Measurements from ENCODE around the gene CLCN5. TPM values are rescaled to one million over a fixed set of nuclear protein-coding genes. Genes with fewer than 3 reads are reported as not detected.

The CLCN5 gene
- total and polyA plus RNA-seq, 2 of the 13 experiments (the other 11 are each of a cell fraction or from before 2014, with no cell fraction given) = 7.8 to 27.3 TPM

DNA sequence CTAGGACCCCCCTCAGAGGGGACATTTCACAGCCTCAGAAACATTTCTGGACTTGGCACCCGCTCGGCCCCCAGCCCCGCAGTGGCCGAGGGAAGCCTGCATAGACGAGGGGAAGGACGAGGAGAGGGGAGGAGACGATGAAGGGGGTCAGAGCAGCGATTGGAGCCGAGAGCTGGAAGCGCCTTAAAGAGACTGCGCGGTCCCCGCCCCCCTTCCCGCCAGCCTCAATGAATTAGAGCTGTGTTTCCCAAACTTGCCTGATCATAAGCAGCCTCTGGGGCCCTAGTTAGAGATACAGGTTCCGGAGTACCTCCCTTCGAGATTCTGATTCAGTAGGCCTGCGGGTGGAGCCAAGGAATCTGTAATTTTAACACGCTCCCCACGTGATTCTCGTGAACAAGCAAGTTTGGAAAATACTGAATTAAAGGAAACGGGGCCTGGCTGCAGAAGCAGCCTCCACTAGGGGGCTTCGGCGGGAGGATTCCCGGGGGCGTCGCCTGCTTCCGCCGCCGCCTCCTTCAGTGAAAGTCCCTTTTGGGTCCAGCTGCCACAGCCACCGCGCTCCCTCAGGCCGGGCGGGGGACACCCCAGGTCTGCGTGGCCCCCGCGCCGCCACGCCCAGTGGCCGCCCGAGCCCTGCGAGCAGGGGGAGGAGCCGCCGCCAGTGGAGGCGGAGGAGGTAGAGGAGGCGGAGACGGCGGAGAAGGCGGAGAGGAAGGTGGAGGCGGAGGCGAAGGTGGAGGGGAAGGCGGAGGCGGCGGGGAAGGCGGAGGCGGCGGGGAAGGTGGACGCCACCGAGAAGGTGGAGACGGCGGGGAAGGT lies 43.4 kb upstream of the CLCN5 start, which contains the start of gene USP27X (continued):
- TF ChIP-seq SP4 (CRISPR knock-in tag; IDR thresholded peaks at IDR 0.05) (peak; percentile 49; the same call in 1 of the 2 replicates), ATF1 (CRISPR knock-in tag; IDR thresholded peaks at IDR 0.05) (no peak), ZNF33B (CRISPR knock-in tag; IDR thresholded peaks at IDR 0.05) (no peak), ZNF773 (CRISPR knock-in tag; IDR thresholded peaks at IDR 0.05; ENCODE audit: borderline replicate concordance) (no peak), ZNF891 (CRISPR knock-in tag; IDR thresholded peaks at IDR 0.05) (no peak), REXO4 (CRISPR knock-in tag; IDR thresholded peaks at IDR 0.05; ENCODE audit: borderline replicate concordance) (no peak), ZKSCAN5 (CRISPR knock-in tag; IDR thresholded peaks at IDR 0.05) (no peak), NCOR1 (IDR thresholded peaks at IDR 0.05; ENCODE audit: borderline replicate concordance, low read length) (peak; percentile 65; the same call in 1 of the 2 replicates), KMT2B (CRISPR knock-in tag; IDR thresholded peaks at IDR 0.05) (no peak), LCORL (IDR thresholded peaks at IDR 0.05) (no peak), LCORL (CRISPR knock-in tag; IDR thresholded peaks at IDR 0.05) (peak; percentile 54; the same call in 1 of the 2 replicates), CREB1 (IDR thresholded peaks at IDR 0.05) (no peak), CREB1 (CRISPR knock-in tag; IDR thresholded peaks at IDR 0.05) (no peak), KLF6 (CRISPR knock-in tag; IDR thresholded peaks at IDR 0.05) (no peak; the same call in 1 of the 2 replicates), NR1H2 (CRISPR knock-in tag; IDR thresholded peaks at IDR 0.05; ENCODE audit: borderline replicate concordance, low read depth) (peak; percentile 48; the same call in 1 of the 2 replicates), RXRA (CRISPR knock-in tag; IDR thresholded peaks at IDR 0.05) (no peak)
- TF ChIP-seq, protein P1, sequence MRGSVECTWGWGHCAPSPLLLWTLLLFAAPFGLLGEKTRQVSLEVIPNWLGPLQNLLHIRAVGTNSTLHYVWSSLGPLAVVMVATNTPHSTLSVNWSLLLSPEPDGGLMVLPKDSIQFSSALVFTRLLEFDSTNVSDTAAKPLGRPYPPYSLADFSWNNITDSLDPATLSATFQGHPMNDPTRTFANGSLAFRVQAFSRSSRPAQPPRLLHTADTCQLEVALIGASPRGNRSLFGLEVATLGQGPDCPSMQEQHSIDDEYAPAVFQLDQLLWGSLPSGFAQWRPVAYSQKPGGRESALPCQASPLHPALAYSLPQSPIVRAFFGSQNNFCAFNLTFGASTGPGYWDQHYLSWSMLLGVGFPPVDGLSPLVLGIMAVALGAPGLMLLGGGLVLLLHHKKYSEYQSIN (CRISPR knock-in tag; IDR thresholded peaks at IDR 0.05; ENCODE audit: borderline replicate concordance) = no peak
- TF ChIP-seq, protein P2, sequence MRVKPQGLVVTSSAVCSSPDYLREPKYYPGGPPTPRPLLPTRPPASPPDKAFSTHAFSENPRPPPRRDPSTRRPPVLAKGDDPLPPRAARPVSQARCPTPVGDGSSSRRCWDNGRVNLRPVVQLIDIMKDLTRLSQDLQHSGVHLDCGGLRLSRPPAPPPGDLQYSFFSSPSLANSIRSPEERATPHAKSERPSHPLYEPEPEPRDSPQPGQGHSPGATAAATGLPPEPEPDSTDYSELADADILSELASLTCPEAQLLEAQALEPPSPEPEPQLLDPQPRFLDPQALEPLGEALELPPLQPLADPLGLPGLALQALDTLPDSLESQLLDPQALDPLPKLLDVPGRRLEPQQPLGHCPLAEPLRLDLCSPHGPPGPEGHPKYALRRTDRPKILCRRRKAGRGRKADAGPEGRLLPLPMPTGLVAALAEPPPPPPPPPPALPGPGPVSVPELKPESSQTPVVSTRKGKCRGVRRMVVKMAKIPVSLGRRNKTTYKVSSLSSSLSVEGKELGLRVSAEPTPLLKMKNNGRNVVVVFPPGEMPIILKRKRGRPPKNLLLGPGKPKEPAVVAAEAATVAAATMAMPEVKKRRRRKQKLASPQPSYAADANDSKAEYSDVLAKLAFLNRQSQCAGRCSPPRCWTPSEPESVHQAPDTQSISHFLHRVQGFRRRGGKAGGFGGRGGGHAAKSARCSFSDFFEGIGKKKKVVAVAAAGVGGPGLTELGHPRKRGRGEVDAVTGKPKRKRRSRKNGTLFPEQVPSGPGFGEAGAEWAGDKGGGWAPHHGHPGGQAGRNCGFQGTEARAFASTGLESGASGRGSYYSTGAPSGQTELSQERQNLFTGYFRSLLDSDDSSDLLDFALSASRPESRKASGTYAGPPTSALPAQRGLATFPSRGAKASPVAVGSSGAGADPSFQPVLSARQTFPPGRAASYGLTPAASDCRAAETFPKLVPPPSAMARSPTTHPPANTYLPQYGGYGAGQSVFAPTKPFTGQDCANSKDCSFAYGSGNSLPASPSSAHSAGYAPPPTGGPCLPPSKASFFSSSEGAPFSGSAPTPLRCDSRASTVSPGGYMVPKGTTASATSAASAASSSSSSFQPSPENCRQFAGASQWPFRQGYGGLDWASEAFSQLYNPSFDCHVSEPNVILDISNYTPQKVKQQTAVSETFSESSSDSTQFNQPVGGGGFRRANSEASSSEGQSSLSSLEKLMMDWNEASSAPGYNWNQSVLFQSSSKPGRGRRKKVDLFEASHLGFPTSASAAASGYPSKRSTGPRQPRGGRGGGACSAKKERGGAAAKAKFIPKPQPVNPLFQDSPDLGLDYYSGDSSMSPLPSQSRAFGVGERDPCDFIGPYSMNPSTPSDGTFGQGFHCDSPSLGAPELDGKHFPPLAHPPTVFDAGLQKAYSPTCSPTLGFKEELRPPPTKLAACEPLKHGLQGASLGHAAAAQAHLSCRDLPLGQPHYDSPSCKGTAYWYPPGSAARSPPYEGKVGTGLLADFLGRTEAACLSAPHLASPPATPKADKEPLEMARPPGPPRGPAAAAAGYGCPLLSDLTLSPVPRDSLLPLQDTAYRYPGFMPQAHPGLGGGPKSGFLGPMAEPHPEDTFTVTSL (CRISPR knock-in tag; IDR thresholded peaks at IDR 0.05; ENCODE audit: borderline replicate concordance) = 0 out of 2 replicates have a peak, but pooled peaks have one; percentile 13
- TF ChIP-seq, protein P3, sequence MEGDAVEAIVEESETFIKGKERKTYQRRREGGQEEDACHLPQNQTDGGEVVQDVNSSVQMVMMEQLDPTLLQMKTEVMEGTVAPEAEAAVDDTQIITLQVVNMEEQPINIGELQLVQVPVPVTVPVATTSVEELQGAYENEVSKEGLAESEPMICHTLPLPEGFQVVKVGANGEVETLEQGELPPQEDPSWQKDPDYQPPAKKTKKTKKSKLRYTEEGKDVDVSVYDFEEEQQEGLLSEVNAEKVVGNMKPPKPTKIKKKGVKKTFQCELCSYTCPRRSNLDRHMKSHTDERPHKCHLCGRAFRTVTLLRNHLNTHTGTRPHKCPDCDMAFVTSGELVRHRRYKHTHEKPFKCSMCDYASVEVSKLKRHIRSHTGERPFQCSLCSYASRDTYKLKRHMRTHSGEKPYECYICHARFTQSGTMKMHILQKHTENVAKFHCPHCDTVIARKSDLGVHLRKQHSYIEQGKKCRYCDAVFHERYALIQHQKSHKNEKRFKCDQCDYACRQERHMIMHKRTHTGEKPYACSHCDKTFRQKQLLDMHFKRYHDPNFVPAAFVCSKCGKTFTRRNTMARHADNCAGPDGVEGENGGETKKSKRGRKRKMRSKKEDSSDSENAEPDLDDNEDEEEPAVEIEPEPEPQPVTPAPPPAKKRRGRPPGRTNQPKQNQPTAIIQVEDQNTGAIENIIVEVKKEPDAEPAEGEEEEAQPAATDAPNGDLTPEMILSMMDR (CRISPR knock-in tag; IDR thresholded peaks at IDR 0.05) = peak; percentile 60
- TF ChIP-seq, protein P4, sequence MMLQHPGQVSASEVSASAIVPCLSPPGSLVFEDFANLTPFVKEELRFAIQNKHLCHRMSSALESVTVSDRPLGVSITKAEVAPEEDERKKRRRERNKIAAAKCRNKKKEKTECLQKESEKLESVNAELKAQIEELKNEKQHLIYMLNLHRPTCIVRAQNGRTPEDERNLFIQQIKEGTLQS (CRISPR knock-in tag; IDR thresholded peaks at IDR 0.05) = no peak
- TF ChIP-seq, protein P5, sequence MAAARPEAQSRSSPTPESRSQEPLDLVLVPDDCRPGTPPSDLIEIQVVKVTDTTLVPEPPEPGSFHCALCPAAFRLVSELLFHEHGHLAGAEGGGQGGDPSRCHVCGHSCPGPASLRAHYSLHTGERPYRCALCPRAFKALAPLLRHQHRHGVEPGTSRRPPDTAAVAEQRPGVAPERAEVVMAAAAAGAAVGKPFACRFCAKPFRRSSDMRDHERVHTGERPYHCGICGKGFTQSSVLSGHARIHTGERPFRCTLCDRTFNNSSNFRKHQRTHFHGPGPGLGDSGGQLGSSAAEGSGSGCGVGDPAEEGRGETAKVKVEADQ (CRISPR knock-in tag; IDR thresholded peaks at IDR 0.05; ENCODE audit: borderline replicate concordance) = no peak
